ENCODE measurements around the gene ARHGAP44.

DNA sequence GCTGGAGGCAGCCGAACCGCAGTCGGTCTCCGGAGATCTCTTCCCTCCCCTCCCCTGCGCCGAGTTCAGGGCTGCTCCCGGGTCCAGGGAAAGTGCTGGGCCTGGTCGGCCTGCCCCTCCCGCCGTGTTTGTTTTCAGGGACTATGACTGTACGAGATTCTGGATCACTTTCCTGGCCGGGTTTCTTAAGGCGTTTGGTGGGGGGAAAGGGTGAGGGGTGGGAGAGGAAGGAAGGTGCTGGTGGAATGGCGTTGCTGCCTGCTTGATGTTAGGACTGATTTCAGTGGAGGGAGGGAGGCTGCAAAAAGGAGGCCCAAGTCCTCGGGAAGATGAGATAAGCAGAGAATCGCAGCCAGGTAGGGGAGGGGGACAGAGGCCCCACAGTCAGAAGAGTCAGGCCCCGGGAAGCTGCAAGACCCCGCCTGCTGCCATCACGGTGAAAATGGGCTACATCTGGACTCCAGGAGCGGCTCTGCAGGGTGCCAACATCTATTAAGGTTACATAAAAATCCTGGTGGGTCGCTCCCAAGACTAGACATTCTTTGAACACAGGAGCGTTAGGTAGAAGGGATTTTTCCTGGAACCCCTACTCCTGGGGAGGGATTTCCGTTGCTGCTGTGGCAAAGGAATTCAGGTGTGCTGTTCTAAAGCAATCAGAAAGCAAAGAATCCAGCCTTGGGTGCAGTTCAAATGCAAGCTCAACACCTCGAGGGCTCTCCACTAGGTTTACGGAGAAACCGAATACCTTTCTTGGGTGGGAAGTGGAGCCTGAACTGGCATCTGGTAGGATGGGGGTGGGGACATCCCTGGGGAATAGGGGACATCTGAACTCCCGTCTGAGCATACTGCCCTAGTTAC, 1.2 kb downstream of the ARHGAP44 start:
- TF ChIP-seq, protein P1, sequence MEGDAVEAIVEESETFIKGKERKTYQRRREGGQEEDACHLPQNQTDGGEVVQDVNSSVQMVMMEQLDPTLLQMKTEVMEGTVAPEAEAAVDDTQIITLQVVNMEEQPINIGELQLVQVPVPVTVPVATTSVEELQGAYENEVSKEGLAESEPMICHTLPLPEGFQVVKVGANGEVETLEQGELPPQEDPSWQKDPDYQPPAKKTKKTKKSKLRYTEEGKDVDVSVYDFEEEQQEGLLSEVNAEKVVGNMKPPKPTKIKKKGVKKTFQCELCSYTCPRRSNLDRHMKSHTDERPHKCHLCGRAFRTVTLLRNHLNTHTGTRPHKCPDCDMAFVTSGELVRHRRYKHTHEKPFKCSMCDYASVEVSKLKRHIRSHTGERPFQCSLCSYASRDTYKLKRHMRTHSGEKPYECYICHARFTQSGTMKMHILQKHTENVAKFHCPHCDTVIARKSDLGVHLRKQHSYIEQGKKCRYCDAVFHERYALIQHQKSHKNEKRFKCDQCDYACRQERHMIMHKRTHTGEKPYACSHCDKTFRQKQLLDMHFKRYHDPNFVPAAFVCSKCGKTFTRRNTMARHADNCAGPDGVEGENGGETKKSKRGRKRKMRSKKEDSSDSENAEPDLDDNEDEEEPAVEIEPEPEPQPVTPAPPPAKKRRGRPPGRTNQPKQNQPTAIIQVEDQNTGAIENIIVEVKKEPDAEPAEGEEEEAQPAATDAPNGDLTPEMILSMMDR (IDR thresholded peaks at IDR 0.05 in 2 of 3, conservative IDR thresholded peaks at IDR 0.05 in 1 of 3; ENCODE audit: borderline replicate concordance in 1 of 3, insufficient read depth in 1 of 3, low read depth in 2 of 3, low read length in 2 of 3) = no peak
- TF ChIP-seq, protein P2, sequence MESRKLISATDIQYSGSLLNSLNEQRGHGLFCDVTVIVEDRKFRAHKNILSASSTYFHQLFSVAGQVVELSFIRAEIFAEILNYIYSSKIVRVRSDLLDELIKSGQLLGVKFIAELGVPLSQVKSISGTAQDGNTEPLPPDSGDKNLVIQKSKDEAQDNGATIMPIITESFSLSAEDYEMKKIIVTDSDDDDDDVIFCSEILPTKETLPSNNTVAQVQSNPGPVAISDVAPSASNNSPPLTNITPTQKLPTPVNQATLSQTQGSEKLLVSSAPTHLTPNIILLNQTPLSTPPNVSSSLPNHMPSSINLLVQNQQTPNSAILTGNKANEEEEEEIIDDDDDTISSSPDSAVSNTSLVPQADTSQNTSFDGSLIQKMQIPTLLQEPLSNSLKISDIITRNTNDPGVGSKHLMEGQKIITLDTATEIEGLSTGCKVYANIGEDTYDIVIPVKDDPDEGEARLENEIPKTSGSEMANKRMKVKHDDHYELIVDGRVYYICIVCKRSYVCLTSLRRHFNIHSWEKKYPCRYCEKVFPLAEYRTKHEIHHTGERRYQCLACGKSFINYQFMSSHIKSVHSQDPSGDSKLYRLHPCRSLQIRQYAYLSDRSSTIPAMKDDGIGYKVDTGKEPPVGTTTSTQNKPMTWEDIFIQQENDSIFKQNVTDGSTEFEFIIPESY (IDR thresholded peaks at IDR 0.05; ENCODE audit: extremely low read depth, insufficient replicate concordance, low read length) = no peak
- TF ChIP-seq POLR2A (IDR thresholded peaks at IDR 0.05; ENCODE audit: borderline replicate concordance, extremely low read depth, insufficient read depth, insufficient read length) (no peak), YY1 (IDR thresholded peaks at IDR 0.05; ENCODE audit: extremely low read depth, insufficient replicate concordance, low read depth, low read length) (no peak), POLR2AphosphoS5 (IDR thresholded peaks at IDR 0.05; ENCODE audit: low read depth, low read length) (no peak)
